NCI-H2227 (cell line): Measurements from ENCODE around the gene PSMB7.

ENCODE experiments used
- DNase-seq: peaks from one replicate; lab custom pipeline; 2025; ENCODE audit not compliant: unreplicated experiment; lab: John Stamatoyannopoulos, UW

The PSMB7 gene

GRCh38 chr9:124358631-124359030 is 56.6 kb downstream of the PSMB7 start:
- no peak for DNase-seq

DNA sequence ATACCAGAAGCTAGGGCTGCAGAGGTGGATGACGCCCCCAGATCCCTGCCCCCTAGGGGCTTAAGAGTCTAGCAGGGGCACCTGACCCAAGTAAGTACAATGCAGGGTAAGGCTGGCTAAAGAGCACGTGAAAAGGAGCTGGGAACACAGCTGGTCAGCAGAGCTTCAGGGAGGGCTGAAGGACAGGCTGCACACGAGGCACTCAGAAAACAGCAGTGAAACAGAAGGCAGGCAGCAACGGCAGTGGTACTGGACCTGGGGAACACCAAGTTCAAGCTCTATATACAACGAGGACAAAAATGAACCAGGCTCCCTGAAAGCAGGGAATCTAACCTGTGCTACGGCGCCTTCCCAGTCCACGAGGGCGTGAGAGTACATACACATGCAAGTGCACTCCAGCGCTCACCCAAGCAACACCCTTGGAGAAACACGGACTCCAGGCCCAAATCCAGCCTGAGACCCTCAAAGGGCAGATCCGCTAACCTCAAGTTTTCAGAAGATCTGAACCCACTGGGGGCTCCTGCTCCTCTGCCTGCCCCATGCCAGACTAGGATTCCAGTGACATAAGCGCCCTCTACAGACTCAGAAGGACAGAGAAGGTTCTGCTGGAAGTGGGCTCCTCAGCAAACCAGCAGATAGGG is 57.4 kb downstream of the PSMB7 start:
- DNase-seq = no peak

GRCh38 chr9:124356745-124357390 is 58.4 kb downstream of the PSMB7 start:
- no peak for DNase-seq

DNA sequence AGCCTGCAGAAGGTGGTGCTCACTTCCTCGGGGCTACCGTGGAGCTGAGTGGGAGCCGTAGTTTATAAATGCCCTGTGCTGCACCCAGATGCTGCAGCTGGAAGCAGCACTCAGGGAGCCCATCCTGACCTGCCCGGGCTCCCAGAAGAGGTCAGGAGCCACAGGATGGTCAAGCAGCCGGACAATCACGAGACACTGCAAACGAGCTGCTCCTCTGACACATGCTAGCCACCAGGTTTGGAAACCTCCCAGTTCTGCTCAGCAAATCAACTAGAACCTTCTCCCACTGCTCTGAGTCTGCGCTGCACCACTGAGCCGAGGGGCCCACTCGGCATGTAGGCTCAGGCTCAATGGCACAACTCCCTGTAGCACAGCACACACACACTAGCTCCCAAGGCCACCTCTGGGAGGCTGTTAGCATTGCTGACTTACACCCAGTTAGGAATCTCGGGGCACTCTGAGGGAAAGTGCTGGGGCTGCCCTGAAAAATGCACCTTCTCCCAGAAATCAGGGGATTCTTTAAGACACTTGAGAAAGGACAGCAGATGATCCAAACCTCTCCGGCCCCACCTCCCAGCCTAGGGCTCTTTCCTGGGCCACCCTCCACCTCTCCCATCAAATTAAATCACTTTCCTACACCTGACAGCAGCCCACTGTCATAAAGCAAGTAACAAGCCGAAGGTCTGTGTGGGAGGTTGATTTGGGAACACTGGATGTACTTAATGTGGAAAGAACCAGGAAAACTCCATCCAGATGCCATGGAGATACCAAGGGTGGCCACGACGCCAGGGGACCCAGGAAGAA is 59.1 kb downstream of the PSMB7 start:
- no peak for DNase-seq

DNA sequence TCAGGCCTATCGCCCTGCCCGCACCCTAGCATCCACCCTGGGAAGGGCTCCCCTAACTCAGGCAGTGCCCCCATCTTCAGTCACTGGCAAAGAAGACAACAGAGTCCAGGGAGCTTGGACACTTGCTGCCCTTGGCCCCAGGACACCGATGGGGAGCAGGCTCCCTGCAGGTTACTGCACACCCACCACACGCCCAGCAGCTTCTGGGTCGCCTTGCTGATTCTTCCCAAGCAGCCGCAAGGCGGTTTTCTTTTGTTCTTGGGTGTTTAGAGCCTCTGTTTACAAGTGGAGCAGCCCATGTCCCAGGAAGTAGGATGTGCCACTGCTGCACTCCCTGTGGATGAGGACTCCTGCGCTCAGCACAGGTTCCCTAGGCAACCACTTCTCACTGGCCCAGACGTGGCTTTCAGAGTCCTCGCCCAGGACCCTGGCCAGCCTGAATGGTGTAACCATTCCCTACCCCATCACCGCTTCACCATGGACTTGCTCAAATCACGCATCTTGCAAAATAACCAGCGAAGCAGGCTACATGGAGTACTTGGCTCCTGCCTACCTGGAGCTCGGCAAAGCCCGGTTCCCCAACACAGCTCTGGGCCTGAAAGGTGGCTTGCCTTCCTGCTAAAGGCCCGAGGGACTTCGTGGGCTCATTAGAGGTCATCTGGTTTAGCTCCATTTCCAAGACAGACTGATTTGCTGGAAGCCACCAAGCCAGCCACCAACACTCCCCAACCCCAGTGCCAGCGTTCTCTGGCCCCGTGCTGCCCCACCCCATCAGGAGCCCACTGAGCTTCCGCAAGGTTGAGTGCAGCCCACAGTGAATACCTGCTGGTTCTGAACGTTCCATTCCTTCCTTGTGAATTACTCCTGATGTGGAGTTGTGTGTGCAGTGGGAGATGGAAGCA is 60.0 kb downstream of the PSMB7 start:
- no peak for DNase-seq

DNA sequence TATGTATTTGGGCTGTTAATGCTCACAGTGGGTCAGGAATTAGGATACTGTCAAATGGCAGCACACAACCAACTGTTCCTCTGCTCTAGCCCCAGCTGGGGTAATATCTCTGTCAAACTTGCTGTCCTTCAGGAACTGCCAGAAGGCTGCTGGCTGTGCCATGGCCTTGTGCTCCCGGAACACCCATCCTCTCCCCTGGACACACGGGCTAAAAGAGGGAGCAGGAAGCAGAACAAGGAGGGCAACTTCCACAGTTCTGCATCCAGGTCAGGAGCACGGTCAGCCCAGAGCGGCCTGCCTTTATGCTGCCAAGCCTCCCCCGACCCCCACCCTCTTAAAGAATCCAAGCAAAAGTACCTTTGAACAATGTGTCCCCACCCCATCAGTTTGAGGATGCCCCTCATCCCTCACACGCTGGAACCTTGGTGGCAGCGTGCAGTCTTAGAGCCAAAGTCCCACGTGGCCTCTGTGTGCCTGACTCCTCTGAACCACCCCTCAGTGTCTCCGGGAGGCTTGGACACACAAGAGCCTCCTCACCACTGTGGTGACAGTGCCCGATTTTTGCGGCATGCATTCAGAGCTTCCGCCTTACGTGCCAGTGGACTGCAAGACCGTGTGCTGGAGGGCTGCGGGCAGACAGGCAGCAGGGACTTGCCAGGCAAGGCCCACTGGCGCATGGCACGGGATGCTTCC is 60.8 kb downstream of the PSMB7 start:
- no peak for DNase-seq

DNA sequence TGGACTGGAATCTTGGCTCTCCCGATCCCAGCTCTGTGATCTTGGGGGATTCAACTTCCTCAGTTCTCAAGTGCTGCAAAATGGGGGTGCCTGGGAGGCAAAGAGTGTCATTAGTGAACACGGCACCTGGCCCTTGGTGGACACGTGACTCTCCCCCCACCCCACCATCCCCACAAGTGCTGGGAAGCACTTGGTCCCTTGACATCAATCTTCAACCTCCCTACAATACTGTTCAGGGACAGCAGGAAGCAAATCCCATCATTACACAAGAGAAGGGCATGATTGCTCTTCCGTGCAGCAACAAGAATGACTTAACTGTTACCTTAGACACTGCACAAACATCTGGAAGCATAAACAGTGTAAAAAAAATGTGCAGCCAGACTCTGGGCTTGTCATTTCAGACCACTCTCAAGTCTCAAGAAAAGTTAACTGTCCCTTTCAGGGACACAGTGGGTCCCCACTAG is 61.4 kb downstream of the PSMB7 start:
- DNase-seq = peak; percentile 28

DNA sequence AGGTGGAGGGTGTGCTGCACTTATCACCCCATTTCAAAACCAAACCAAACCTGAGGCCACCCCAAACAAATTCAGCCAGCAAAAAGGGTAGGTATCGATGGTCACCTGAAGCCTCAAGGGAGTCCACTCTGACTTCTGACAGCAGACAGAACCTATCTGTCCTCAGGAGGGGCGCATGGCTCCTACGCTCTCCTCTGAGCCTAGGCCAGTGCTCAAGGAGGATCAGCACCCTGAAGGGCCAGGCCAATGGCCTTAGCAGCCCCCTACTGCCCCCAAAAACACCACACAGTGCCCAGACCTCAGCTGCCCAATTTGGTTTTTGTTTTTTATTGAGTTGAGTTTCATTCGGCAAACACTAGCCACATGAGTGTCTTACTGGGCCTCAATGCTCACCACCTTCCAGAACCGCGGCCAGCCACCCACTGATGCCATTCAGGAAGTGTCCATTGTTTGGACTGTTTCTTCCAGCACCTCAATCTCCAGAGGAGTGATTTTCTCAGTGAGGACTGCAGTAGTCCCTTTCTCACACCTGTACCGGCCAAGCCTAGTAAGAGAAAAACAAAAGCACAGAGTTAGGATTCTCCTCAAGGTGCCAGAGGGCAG is 62.0 kb downstream of the PSMB7 start:
- no peak for DNase-seq

DNA sequence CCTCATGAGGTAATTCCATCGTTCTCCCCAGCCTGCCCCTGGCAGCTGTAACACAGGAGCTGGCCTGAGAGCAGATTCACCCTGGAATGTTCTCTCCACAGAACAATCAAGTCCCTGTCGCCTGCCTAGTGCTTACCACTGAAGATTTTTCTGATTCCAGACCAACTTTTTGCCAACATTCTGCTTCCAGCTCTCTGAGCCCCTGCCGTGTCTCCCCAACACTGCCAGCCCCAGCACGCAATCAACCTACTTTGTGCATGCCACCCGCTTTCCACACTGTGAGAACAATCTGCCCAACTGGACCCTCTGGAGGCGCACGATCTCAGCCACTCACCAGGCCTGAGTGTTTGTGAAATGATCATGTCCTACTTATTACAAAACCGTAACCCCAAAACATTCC is 62.6 kb downstream of the PSMB7 start:
- no peak for DNase-seq

DNA sequence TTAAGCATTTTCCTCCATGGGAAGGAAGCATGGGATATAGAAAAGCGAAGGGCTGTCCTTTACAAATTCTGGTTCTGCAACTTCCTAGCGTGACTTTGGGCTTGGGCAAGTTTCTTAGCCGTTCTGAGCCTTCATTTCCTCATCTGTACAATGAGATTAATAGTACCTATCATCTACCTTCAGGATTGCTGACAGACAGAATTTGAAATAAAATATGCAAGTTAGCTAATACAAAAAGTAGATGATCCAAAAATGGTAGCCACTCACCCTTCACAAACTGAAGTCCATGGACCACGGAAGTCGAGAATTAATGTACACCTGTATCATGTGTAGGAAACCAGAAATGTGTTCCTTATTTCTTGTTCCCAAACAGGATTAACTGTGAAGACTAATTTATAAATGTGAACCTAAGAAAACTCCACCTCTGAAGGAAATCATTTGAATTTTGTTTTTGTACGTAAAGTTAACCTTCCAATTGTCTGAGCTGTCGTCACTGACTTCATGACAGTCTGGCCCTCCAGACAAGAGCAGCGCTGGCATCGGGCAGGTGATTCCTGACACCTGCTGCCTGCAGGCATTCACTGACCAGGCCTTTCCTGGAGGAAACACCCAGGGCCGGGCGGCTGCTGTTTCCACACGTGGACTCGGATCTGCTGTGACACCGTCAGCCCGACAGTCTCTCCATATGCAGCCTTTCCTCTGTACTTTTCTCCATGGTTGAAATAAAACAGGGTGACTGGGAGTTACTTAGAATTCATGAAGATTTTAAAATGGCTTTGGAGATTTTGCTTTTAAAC is 63.4 kb downstream of the PSMB7 start:
- DNase-seq = no peak

DNA sequence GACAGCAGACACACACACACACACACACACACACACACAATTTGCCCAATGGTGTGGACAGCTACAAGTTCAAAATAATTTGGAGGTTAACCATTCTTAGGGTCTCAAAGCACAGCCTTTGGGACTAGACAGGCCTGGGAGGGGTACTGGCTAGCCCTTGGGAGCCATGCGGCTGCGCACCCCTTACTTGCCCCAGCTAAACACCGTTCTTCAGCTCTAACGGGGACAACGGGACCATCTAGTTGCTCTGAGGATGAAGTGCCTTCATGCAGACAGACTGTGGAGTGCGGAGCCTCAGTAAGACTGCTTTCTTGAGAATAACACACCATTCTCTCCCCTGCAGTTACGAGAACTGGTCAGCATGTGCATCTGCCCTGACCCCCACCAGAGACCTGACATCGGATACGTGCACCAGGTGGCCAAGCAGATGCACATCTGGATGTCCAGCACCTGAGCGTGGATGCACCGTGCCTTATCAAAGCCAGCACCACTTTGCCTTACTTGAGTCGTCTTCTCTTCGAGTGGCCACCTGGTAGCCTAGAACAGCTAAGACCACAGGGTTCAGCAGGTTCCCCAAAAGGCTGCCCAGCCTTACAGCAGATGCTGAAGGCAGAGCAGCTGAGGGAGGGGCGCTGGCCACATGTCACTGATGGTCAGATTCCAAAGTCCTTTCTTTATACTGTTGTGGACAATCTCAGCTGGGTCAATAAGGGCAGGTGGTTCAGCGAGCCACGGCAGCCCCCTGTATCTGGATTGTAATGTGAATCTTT is 64.6 kb downstream of the PSMB7 start:
- DNase-seq = no peak

GRCh38 chr9:124349675-124350493 is 65.4 kb downstream of the PSMB7 start:
- no peak for DNase-seq

- DNase-seq = no peak
Measured at GRCh38 chr9:124349267-124349666, 66.0 kb downstream of the PSMB7 start.

DNA sequence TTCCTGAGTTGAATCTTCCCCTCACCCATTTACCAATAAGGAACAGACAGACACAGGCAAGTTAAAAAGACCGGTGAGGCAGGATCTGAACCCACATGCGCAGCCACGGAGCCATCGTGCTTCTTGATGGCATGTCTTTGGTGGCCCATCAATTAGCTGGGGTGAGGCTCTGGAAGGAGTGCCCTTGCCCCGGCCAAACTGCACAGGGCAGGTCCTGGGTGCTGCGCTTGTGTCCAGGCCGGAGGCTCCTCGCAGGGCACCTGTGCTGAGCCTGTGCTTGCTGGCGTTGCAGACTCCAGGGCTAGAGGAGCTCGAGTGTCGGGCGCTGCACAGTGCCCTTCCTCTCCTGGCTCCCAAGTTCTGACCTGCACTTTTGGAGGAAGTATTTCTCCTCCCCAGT is 66.4 kb downstream of the PSMB7 start:
- DNase-seq = no peak

- no peak for DNase-seq
Measured at GRCh38 chr9:124348363-124348762, 66.9 kb downstream of the PSMB7 start.

DNA sequence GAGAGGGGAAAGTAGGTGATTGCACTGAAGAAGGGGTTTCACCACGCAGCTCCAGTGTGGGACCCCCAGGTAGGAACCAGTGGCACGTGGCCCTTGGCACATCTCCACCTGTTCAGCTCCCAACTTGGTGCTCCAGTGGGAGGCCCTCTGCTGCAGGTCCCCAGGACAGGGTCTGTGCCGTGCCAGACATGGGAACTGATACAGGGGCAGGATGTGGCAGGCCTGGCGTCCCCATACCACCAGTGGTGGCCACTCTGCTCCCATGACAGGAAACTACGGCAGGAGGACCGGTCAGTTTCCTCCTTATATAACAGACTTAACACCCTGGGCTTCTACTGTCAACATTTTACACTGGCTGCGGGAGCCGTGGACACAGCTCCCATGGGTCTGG is 67.3 kb downstream of the PSMB7 start:
- no peak for DNase-seq

- no peak for DNase-seq
Measured at GRCh38 chr9:124347206-124347967, 67.9 kb downstream of the PSMB7 start.
